GM12873 (cell line): ENCODE measurements around the gene ESYT3.
A peak's percentile ranks its signal among the peaks of the same experiment; 100 is the strongest.

ENCODE experiments used
- TF ChIP-seq, protein P1 (sequence below): IDR thresholded peaks from 2 replicates; pipeline ENCODE4 v1.5.1; 2012; ENCODE audit warnings: low read depth, mild to moderate bottlenecking, moderate library complexity, low read length, control low read depth; ENCODE audit not compliant: insufficient read depth; ENCODE audit errors: missing control alignments

ESYT3 gene

DNA sequence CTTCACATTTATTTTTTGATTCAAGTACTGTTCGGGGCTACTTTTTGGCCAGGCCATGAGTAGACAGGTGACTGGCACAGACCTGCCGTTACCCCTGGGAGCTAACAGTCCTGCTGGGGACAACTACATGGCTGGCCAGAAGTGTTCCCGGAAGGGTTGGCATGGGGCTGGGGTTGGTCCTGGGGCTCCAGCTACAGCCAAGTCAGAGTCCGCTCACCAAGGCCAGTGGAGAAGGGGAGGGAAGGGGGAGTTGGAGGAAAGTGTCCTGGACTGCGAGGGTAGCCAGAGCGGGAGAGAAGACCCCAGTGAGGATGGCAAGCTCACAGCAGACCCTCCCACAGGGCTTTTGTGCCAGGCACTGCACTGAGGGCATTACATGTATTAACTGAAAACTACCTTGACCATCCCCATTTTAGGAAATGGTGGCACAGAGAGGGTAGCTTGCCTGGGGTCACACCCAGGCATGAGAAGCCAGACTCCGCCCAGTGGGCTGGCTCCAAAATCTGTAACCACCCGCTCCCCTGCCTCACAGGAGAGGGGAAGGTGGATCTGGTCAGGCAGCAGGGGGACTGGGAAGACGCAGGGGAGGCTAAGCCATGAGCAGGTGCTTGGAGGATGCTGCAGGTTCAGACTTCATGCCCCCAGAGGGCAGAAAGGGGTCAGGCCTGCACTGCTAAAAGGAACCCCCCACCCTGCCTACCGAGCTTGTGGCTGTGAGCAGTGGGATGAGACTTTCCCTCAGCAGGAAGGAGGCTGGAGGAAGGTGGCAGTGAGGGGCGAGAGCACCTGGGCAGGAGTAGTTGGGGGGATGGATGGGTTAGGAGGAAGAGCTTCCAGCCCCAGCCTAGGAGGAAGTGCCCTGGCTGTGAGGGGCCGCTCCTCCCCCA, 38.3 kb upstream of the ESYT3 start:
- TF ChIP-seq, protein P1, sequence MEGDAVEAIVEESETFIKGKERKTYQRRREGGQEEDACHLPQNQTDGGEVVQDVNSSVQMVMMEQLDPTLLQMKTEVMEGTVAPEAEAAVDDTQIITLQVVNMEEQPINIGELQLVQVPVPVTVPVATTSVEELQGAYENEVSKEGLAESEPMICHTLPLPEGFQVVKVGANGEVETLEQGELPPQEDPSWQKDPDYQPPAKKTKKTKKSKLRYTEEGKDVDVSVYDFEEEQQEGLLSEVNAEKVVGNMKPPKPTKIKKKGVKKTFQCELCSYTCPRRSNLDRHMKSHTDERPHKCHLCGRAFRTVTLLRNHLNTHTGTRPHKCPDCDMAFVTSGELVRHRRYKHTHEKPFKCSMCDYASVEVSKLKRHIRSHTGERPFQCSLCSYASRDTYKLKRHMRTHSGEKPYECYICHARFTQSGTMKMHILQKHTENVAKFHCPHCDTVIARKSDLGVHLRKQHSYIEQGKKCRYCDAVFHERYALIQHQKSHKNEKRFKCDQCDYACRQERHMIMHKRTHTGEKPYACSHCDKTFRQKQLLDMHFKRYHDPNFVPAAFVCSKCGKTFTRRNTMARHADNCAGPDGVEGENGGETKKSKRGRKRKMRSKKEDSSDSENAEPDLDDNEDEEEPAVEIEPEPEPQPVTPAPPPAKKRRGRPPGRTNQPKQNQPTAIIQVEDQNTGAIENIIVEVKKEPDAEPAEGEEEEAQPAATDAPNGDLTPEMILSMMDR = no peak

GRCh38 chr3:138396752-138397410, 37.5 kb upstream of the ESYT3 start:
- TF ChIP-seq, protein P1 = no peak

- TF ChIP-seq, protein P1 = peak; percentile 26
Measured at GRCh38 chr3:138397983-138398382, 36.4 kb upstream of the ESYT3 start.

DNA sequence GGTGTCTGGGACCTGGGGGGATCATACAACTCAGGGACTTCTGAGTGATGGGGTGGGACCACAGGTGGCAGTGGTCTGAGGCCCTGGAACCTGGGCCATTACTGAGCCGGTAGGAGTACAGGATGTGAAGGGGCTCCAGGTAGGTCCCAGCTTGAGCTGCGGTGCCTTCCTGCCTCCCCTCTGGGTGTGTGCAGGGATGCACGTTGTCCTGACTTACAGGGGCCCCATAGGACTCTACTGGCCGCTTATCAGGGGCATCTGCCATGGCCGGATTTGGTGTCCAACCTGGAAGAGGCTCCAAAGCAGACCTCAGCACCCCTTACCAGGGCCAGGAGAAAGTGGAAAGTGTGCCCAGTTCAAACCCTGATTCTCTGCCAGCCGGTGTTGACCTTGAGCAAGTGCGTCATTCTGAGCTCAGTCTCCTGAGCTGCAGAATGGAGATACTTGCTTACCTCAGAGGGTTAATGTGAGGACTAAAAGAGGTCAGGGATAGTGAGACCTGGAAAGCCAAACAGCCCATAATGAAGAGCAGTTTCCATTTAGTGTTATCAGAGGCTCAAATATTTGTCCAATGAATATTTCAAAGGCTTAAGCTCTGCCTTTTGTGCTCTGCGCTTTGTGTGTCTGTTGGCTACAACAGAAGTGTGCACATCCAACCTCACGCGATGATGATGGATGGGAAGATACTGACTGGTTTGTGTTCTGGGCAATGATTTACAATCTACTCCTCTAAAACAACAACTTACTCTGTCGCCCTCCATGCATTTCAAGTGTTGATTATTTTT, 35.4 kb upstream of the ESYT3 start:
- TF ChIP-seq, protein P1 = no peak

- TF ChIP-seq, protein P1 = no peak
Measured at GRCh38 chr3:138399766-138400165, 34.6 kb upstream of the ESYT3 start.

- TF ChIP-seq, protein P1 = no peak
Measured at GRCh38 chr3:138400651-138401070, 33.8 kb upstream of the ESYT3 start.

GRCh38 chr3:138401834-138402233, 32.6 kb upstream of the ESYT3 start:
- TF ChIP-seq, protein P1 = no peak
